Ramos (cell line): ENCODE measurements around the gene RRP1.

Source experiments
- in situ Hi-C: fragments of 300-500 bp; cut with MboI; formaldehyde crosslinking; loops from one replicate; pipeline ENCODE4 v1.14.3; 2022; ENCODE audit warnings: low sequenced_read_pairs; ENCODE audit not compliant: unreplicated experiment

RRP1 gene

GRCh38 chr21:43758111-43758641, 31.2 kb upstream of the RRP1 start:
- in situ Hi-C loops = no loop called here

- in situ Hi-C loops = no loop called here
Observed at GRCh38 chr21:43758811-43759210, 30.6 kb upstream of the RRP1 start.

GRCh38 chr21:43759651-43760050, 29.7 kb upstream of the RRP1 start:
- in situ Hi-C loops = no loop called here

GRCh38 chr21:43760391-43760958, 28.9 kb upstream of the RRP1 start:
- in situ Hi-C loops = no loop called here

- in situ Hi-C loops = no loop called here
Observed at GRCh38 chr21:43761886-43762285, 27.5 kb upstream of the RRP1 start.

GRCh38 chr21:43762303-43763128, 26.9 kb upstream of the RRP1 start:
- in situ Hi-C loops = no loop called here

- in situ Hi-C loops = no loop called here
Observed at GRCh38 chr21:43763901-43764523, 25.4 kb upstream of the RRP1 start.

GRCh38 chr21:43764576-43765495, 24.5 kb upstream of the RRP1 start:
- in situ Hi-C loops = no loop called here

GRCh38 chr21:43766734-43767497, 22.5 kb upstream of the RRP1 start:
- in situ Hi-C loops = no loop called here

- in situ Hi-C loops = no loop called here
Observed at GRCh38 chr21:43767498-43767983, 21.8 kb upstream of the RRP1 start.

GRCh38 chr21:43767984-43768867, 21.2 kb upstream of the RRP1 start:
- in situ Hi-C loops = no loop called here

- in situ Hi-C loops = no loop called here
Observed at GRCh38 chr21:43768868-43769167, 20.6 kb upstream of the RRP1 start.

GRCh38 chr21:43769325-43769958, 19.9 kb upstream of the RRP1 start:
- in situ Hi-C loops = no loop called here

GRCh38 chr21:43770066-43770655, 19.2 kb upstream of the RRP1 start:
- in situ Hi-C loops = no loop called here

GRCh38 chr21:43771199-43771675, 18.1 kb upstream of the RRP1 start:
- in situ Hi-C loops = no loop called here

GRCh38 chr21:43771698-43772424, 17.5 kb upstream of the RRP1 start:
- in situ Hi-C loops = no loop called here

GRCh38 chr21:43772425-43772821, 17.0 kb upstream of the RRP1 start:
- in situ Hi-C loops = no loop called here
